ENCODE results near the gene AIF1L.
A peak's percentile ranks its signal among the peaks of the same experiment; 100 is the strongest.

Gene AIF1L

DNA sequence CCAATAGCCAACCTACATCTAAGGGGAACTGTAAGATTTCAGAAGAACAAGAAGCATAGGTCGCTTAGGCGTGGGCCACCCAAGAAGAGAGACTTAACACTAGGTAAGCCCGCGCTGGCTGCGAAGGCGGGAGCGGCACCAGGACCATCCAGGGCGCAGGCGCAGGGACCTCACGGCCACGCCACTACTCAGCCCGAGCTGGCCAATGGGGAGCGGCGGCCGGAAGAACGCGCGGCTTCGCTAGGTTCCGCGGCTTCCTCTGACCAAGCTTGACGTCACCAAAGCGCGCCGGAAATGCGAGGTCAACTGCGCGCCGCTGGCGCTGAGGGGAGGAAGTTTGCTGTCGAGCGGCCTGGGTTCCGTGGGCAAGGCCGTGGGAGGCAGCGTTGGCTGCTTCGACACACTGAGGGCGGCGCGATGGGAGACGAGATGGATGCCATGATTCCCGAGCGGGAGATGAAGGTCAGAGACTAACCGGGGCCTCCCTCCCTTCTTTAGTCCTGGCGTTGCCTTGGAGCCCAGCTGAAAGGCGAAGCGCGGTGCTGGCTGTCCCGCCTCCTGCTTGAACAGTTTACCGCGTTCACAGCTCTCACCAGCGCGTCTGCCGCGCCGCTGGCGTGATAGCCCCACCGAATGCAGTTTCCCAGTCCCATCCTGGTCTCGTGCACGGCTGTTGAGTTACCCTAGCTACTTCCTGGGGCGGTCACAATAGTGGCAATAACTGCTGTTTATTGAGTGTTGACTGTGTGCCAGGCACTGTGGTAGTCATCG lies 29.1 kb downstream of the AIF1L start, which contains the start of gene NUP214:
Gene NUP214 (plus strand): TSS at position 299 of the 771 bp plus-strand sequence. CDS start 119 bp downstream, at position 418.
- TF ChIP-seq, protein P1, sequence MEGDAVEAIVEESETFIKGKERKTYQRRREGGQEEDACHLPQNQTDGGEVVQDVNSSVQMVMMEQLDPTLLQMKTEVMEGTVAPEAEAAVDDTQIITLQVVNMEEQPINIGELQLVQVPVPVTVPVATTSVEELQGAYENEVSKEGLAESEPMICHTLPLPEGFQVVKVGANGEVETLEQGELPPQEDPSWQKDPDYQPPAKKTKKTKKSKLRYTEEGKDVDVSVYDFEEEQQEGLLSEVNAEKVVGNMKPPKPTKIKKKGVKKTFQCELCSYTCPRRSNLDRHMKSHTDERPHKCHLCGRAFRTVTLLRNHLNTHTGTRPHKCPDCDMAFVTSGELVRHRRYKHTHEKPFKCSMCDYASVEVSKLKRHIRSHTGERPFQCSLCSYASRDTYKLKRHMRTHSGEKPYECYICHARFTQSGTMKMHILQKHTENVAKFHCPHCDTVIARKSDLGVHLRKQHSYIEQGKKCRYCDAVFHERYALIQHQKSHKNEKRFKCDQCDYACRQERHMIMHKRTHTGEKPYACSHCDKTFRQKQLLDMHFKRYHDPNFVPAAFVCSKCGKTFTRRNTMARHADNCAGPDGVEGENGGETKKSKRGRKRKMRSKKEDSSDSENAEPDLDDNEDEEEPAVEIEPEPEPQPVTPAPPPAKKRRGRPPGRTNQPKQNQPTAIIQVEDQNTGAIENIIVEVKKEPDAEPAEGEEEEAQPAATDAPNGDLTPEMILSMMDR (conservative IDR thresholded peaks at IDR 0.05; ENCODE audit: low read length): no peak
- peak within 1 kb of the TSS; percentile 100 for H3K4me3 ChIP-seq (ENCODE audit: low read length)
- DNase-seq (ENCODE audit: low read depth): peak; percentile 96

DNA sequence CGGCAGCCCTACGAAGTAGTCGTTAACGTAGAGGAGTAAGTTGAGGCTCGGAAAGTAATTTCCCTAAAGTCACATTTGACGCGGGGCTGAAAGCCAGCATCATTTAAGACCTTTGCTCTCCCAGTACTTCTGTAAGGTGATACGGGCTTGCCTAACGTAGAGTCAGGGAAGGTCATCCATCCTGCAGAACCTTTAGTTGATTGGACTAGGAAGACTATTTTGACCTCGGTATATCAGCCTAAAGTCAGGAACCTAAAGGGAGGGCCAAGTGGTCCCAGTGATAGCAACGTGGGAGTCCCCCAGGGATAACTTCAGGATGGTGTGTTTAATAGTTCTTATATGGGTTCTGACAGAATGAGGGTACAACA lies 29.7 kb downstream of the AIF1L start:
- peak overlapping the region; percentile 100 for H3K4me3 ChIP-seq (ENCODE audit: low read length)
- no peak for DNase-seq (ENCODE audit: low read depth)

DNA sequence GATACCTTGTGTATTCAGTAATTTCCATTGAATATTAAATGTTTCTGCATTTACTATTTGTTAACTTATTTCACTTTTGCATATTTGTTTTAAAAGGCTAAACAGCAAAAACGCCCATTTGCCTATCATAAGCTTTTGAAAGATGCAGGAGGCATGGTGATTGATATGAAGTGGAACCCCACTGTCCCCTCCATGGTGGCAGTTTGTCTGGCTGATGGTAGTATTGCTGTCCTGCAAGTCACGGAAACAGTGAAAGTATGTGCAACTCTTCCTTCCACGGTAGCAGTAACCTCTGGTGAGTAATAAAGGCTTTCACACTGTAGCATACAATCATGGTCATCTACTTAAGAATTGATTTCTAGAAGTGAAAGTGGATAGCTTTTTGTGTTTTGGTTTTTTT lies 32.9 kb downstream of the AIF1L start:
- H3K4me3 ChIP-seq (ENCODE audit: low read length): no peak overlapping the region
- DNase-seq (ENCODE audit: low read depth): no peak
- TF ChIP-seq, protein P1 (conservative IDR thresholded peaks at IDR 0.05; ENCODE audit: low read length): no peak

More for the DNA sequence above, 29.7 kb downstream of the AIF1L start:
- TF ChIP-seq, protein P1 (conservative IDR thresholded peaks at IDR 0.05; ENCODE audit: low read length): no peak

DNA sequence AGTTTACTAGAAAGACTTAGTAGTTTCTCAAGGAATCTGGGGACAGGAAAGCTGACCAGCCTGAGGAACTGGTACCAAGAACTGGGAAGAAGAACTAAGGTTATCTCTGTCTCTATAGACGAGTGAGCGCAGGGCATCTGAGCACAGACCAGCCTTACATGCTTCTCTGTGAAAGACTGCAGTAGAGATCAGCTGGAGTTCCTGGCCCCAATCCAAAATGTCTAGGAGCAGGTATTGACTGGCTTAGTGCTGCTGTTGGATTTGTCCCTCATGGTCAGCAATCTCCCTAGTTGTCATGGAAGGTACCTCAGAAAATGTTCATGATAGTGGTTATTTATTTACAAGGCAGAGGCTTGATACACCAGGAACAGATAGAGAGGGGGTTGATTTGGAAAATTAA lies 42.3 kb downstream of the AIF1L start:
- no peak for DNase-seq (ENCODE audit: low read depth)
- H3K4me3 ChIP-seq (ENCODE audit: low read length): no peak overlapping the region
- TF ChIP-seq, protein P1 (conservative IDR thresholded peaks at IDR 0.05; ENCODE audit: low read length): no peak

DNA sequence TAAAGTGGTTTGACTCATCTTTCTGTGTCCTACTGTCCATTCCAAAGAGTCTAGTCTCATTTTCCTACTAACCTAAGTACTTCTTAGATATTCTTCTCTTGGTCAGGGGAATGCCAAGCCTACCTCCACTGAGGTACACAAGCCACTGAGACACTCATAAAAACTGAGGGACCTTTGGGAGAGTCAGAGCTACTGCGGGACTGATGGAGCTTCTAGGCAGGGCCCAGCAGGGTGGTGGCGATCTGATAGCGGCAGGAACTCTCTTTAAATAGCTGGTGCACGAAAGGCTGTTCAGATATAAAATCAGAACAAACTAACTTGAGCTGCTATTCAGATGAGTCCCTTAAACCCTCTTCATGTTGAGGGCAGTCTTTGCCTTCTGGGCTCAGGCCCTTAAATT lies 43.8 kb downstream of the AIF1L start:
- DNase-seq (ENCODE audit: low read depth): no peak
- H3K4me3 ChIP-seq (ENCODE audit: low read length): no peak overlapping the region
- TF ChIP-seq, protein P1 (conservative IDR thresholded peaks at IDR 0.05; ENCODE audit: low read length): no peak

DNA sequence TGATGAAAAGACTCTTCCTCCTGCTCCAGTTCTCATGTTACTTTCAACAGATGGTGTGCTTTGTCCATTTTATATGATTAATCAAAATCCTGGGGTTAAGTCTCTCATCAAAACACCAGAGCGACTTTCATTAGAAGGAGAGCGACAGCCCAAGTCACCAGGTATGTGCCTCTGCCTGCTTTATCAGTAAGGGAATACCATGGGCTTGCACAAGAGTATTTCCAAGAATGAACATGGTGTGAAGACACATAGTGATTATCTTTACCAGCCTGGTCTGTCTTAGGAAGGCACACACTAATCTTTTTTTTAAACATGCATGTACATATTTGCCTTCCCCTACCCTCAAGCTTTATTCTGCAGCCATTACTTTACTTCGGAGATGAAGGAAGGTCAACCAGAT lies 44.2 kb downstream of the AIF1L start:
- H3K4me3 ChIP-seq (ENCODE audit: low read length): no peak overlapping the region
- TF ChIP-seq, protein P1 (conservative IDR thresholded peaks at IDR 0.05; ENCODE audit: low read length): no peak
- no peak for DNase-seq (ENCODE audit: low read depth)

DNA sequence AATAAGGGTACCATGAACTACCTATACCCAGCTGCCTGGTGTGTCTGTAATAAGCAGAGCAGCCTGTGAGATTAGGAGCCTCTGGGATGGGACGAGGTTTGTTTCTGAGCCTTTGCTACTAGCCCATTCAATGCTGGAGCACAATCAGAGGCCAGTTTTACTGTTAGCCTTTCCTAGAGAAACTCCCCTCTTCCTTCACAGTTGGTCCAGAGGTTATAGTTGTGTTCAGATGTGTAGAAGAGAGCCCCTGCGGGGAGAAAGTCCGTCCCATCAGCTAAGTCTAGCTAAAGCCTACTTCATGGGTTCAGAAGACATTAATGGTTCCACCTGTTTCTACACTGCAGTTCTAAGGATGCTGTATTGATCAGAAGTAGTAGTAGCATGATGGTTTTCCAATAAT lies 45.8 kb downstream of the AIF1L start:
- no peak for DNase-seq (ENCODE audit: low read depth)
- no peak overlapping the region for H3K4me3 ChIP-seq (ENCODE audit: low read length)
- TF ChIP-seq, protein P1 (conservative IDR thresholded peaks at IDR 0.05; ENCODE audit: low read length): no peak

Measured in AG10803 (cell line).